Bone marrow (tissue), 2 donors: ENCODE results near the gene STX1A.
"Not testable (repeated sequence)": the region's sequence is repeated elsewhere in the genome, so short reads cannot be mapped to it uniquely, and the experiment has no call there.

Experiments
- DNase-seq, 2 donors: peaks; one replicate each; lab custom pipeline; 2025; lab: John Stamatoyannopoulos, UW

Gene STX1A

DNA sequence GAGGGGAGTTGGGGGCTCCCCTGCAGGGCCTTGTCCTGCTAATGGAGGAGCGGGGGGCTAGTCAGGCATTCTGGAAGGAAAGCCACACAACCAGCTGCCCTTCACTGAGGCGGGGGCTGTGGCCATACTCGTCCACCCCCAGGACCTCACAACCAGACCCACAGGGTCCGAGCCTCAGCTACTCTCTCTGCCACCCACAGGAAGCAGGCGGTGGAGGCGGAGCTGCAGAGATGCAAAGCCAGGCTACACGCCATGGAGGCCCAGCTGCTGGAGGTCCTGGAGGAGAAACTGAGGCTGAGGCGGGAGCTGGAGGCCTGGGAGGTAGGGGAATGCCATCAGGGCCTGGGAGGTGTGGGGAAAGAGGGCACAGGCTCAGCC, 16.0 kb upstream of the STX1A start:
- DNase-seq: no peak

DNA sequence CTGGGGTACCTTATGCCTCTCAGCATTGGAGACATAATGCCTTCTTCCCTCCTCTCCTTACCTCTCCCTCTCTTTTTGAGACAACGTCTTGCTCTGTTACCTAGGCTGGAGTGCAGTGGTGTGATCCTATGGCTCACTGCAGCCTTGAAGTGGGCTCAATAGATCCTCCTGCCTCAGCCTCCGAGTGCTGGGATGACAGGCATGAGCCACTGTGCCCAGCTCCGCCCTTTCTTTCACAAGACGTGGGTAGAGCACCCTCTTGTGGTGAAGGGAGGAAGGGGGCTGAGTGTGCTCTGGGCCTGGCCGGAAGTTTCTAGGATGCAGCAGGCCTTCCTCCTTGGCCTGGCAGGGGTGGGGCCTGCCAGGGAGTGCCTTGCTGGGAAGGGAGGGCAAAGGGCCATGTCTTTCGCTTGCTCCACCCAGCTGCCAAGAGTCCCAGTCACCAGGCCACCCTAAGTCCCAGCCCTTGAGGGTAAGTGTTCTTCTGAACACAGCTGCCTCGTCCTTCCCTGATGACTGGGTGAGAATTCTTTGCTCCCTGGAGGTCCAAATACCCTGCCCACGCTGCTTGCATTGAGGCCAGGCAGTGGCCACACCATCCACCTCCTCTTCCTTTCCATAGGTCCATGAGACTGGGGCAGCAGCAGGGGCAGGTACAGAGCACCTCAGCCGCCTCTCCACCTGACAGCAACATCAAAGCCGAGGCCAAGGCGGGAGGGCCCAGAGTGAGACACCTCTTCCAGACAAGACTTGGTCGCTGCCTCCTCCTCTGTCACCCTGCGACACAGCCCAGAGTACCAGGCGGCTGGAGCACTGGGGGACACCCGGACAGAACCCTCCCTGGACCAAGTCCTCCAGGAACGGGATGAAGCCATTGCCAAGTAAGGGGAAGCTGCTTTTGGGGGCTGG, 15.4 kb upstream of the STX1A start:
- peak; percentile 69 to 89 for DNase-seq

DNA sequence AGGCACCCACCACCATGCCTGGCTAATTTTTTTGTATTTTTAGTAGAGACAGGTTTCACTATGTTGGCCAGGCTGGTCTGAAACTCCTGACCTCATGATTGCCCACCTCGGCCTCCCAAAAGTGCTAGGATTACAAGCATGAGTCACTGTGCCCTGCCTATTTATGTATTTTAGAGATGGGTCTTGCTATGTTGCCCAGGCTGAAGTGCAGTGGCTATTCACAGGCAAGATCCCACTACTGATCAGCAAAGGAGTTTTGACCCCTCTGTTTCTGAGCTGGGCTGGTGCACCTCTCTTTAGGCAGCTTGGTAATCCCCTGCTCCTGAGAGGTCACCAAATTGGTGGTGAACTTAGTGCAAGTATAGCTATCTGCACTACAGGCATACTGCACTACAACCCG, 12.9 kb upstream of the STX1A start:
- no peak for DNase-seq

DNA sequence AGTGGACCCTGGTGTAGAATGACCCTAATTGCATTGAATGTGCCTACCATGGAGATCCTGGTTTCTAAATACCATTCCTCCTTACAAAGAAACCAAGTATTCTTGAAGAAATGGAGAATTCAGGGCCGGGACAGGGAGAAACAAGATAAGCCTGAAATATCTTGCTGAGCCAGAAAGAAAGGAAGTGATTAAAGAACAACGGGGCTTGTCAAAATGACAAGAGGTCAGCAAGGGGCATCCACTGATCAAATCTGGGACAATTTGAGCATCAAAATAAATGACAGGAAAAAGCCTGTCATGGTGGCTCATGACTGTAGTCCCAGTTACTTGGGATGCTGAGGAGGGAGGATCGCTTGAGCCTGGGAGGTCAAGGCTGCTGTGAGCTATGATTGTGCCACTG, 11.0 kb upstream of the STX1A start:
- no peak for DNase-seq

DNA sequence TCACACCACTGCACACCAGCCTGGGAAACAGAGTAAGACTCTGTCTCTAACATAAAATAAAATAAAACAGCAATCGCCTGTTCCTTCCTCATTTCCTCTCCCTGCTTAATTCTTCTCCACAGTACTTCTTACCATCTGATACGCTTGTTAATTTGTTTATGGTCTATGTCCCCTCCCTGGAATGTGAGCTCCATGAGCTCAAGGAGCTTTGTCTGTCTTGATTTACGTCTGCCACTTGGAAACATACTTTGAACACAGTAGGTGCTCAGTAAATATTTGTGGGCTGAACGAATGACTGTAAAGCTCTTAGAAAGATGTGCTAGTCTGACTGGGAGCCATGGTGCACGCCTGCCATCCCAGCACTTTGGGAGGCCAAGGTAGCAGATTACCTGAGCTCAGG, 9.1 kb upstream of the STX1A start:
- DNase-seq: no peak

DNA sequence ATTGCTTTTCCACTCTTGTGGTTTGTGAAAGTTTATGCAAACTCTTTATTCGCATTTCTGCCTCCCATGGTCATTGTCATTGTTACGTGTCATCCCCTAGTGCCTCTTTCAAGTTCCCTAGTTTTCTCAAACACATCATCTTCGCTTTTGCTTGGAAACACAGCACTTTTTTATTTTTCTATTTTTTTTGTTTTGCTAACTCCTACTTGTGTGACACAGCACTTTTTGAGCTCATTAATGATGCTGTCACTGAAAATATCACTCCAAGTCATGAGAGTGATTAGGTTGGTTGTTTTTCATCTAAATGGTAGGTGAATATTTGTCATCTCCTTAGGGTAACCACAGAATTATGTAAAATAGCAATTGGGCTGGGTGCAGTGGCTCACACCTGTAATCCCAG, 8.5 kb upstream of the STX1A start:
- DNase-seq: no peak

DNA sequence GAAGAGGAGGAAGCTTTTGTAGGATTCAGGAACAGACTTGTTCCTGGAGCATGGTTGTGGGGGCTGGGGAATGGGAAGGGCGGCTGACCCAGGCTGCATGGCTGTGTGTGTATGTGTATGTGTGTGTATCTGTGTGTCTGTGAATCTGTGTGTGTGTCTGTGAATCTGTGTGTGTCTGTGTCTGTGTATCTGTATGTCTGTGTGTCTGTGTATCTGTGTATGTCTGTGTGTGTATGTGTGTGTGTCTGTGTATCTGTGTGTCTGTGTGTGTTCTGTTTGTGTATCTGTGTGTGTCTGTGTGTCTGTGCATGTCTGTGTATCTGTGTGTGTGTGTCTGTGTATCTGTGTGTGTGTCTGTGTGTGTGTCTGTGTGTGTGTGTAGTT, 6.6 kb upstream of the STX1A start:
- DNase-seq: no peak

DNA sequence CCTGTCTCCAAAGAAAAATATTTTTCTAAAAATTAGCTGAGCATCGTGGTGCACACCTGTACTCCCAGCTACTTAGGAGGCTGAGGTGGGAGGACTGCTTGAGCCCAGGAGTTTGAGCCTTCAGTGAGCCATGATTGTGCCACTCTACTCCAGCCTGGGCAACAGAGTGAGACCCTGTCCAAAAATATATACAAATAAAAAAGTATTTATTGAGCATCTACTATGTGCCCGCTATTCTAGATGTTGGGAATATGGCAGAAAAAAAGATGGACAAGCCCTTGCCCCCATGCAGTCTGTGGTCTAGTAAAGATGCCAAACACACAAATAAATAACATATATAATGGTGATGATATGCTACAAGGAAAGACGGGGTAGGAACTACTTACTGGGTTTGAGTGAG, 4.3 kb upstream of the STX1A start:
- DNase-seq: no peak

DNA sequence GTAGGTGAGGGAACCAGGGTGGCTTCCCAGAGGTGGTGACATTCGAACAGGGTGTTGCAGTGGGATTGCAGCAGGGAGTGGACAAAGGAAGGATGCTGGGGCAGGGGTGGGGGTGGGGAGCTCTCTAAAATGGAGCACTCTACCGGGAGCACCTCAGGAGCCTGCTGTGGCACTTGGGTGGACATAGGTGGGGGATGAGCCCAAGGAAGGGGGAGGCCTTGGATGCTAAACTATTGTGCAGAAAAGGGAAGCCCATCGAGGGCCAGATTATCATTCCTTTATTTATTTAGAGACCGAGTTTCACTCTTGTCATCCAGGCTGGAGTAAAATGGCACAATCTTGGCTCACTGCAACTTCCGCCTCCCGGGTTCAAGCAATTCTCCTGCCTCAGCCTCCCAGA, 3.3 kb upstream of the STX1A start:
- DNase-seq: no peak

DNA sequence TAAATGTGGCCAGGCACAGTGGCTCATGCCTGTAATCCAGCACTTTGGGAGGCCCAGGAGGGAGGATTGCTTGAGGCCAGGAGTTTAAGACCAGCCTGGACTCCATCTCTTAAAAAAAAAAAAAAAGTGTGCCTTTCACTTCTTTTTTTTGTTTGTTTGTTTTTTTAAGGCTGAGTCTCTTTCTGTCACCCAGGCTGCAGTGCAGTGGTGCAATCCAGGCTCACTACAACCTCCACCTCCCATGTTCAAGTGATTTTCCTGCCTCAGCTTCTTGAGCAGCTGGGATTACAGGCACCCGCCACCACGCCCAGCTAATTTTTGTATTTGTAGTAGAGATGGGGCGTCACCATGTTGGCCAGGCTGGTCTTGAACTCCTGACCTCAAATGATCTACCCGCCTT, 2.7 kb upstream of the STX1A start:
- DNase-seq: not testable (repeated sequence)

DNA sequence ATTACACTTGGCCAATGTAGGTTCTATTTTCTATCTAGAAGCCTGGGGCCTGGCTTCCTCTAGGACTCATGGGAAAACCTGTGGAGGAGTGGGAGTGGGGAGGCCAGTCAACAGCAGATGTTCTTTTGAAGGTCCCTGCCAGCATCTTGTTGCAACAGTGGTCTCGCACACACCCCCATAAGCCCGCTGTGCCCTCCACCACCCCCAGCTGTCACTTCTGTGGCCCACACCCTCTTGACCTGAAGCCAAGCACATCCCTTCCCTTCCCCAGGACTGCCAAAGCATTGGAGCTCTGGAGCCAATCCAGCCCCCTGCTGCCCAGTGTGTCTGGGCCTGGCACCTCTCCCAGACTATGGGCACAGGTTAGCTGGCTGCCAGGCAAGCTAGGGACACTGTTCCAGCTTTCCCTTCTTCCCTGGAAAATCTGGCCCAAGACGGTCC, 1.9 kb upstream of the STX1A start:
- no peak for DNase-seq

DNA sequence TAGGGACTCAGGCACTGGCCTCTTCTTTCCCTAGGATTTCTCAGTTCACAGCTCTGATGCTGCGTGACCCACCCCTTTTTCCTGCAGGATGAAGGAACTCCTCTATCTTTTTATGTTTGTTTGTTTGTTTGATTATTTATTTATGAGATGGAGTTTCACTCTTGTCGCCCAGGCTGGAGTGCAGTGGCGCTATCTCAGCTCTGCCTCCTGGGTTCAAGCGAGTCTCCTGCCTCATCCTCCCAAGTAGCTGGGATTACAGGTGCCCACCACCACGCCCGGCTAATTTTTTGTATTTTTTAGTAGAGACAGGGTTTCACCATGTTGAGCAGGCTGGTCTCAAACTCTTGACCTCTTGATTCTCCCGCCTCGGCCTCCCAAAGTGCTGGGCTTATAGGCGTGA, 974 bp upstream of the STX1A start:
- not testable (repeated sequence) for DNase-seq

DNA sequence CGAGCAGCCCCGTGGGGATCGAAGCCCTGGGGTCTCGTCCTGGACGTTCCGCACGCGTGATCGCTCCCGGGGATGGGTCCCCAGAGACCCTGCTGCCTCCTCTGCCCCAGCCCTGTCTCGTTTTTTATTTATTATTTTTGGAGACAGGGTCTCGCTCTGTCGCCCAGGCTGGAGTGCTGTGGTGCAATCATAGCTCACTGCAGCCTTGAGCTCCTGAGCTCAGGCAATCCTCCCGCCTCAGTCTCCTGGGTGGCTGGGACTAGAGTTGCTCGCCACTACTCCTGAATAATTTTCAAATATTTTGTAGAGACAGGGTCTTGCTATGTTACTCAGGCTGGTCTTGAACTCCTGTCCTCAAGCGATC, 319 bp upstream of the STX1A start:
- no peak for DNase-seq

DNA sequence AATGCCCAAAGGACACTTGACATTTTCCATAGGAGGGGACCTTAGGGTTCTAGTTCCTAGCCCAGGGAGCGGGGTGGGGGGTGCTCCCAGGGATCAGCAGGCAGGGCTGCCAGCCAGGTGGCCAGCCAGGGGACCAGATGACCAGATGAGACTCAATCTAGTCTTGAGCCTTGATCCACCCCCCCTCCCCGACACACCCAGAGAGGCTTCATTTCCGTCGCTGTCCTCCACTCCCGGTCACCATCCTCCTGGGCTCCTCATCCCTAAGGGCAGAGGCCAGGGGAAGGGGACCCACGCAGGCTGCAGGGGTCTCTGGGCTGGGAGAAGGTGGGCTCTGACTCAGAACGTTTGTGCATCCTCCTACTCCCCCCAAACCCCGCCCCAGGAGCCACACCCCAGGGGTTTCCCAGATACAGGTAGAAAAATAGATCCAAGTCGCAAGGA, 1.0 kb downstream of the STX1A start:
- peak in 1 of 2 donors; percentile 45 for DNase-seq

DNA sequence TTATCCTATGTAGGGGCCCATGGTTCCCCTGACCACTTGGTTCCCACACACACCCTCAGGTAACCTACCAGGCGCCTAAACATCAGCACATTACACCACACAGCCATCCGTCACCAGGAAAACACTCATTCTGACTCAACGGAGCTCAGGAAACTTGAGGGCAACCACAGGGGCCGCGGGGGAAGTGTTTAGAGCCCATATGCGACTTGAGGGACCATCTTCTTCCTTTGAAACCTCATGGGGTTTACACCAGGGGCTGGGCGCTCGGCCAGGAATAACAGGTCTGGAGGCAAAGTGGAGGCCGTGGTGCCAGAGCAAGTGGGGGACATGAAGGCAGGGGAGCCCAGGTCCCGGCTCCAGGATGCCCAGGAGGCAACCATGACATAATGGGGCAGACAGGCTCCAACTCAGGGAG, 1.5 kb downstream of the STX1A start:
- peak; percentile 61 to 95 for DNase-seq

DNA sequence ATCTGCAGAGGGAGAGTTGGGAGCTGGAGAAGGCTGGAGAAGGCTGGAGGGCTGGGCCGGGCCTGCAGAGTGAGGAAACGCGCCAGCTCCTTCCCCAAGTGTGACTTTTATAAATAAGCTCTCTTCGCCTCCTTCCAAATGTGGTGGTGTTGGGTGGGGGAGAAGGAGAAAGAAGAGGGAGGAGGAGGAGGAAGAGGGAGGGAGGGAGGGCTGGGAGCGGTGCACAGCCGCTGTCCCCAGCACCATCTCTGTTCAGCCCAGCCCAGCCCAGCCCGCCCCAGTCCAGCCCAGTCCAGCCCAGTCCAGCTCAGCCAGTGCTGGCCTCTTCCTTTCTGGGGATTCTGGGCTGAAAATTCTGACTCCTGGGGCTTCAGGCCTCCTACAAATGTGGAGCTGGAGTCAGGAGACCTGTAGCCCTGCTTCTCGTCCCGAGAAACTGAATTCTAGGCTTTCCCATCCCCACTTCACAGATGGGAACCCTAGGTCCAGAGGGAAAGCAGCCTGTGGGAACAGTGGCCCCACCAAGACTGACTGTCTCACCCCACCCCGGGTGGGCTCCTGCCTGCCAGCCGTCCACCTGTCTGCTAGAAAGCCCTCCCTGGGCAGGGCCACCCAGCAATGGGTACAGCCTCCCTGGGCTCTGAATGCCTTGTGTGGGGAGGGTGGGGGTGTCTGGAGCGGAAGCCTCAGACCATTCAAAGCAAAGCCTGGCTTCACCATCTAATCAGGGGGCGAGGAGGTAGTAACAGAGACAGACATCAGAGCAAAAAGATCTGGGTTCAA, 2.3 kb downstream of the STX1A start:
- peak in 1 of 2 donors; percentile 15 for DNase-seq

DNA sequence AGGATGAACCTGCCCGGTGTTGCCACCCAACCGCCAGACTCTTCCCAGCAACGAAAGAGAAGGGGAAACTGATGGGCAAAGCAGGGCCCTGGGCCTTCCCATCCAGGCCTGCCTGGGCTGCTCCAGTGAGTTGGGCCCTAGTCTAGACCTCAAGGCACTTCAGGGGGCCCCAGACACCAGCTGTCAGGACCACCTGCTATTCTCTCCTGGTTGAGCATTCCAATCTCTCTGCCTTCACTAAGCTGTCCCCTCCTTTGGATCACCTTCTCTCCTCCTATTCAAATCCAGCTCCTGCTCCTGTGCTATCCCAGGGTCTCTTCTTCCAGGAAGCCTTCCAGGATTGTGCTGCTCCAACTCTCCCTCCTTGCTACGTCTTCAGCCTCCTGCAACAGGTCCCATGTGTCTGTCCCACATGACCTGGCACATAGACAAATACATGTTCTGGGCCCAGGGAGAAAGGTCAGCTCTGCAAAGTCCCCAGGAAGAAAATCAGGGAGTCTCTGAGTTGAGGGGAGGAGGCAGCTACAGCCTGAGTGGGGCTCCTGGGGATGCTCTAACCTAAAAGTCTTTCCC, 3.1 kb downstream of the STX1A start:
- DNase-seq: no peak

DNA sequence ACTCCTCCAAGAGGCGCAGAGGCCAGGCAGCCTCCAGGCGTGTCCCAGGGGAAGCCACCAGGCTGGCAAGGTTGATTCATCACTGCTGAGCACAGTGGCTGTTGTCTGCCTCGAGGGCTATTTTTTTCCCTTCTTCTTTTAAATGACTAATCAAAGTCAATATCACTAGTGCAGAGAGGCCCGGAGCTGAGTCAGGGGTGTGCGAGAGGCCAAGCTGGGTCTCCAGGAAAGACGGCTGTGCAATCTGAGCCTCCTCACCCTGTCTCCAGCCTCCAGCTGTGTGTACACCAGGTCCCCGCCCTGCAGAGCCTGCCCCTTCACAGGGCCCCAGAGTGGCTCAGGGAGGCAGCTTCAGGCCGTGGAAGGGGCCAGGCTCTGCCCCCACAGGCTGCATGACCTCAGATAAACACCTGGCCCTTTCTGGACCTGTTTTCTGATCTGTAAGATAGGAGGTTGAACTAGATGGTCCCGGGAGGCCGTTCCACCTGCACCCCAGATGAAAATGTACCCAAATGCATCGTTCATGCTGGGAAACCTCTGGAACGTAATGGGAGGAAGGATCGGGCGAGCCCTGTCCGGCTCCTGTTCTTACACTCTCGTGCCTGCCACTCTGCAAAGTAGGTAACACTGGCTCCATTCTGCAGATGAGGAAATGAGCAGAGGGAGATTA, 3.7 kb downstream of the STX1A start:
- peak; percentile 35 to 80 for DNase-seq

DNA sequence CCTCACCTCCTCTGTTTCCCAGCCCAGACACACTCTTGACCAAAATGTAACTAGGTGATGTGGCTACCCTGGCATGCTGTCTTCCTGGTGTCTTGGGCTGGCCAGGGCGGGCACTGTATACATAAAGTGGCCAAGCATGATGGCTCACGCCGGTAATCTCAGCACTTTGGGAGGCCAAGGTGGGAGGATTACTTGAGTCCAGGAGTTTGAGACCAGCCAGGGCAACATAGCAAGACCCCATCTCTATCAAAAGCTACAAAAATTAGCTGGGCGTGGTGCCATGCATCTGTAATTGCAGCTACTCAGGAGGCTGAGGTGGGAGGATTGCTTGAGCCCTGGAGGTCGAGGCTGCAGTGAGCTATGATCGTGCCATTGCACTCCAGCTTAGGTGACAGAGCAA, 6.2 kb downstream of the STX1A start:
- not testable (repeated sequence) for DNase-seq

DNA sequence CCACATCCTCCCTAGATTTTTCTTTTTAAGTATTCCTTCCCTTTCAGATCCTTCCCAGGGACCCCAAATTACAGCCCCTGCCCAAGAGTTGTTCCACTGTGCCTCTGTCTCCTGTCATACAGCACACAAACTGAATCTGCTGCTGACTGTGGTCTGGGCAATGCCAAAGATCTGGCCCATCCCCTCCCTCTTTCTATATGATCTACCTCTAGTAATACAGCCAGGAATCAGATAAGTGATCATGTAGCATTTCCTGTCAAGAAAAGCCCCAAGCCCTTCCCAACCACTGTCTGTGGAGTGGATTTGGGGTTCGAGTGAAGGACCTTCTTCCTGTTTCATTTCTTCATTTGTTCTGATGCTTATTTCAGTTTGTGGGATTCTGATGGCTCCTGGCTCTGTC, 6.7 kb downstream of the STX1A start:
- DNase-seq: no peak

DNA sequence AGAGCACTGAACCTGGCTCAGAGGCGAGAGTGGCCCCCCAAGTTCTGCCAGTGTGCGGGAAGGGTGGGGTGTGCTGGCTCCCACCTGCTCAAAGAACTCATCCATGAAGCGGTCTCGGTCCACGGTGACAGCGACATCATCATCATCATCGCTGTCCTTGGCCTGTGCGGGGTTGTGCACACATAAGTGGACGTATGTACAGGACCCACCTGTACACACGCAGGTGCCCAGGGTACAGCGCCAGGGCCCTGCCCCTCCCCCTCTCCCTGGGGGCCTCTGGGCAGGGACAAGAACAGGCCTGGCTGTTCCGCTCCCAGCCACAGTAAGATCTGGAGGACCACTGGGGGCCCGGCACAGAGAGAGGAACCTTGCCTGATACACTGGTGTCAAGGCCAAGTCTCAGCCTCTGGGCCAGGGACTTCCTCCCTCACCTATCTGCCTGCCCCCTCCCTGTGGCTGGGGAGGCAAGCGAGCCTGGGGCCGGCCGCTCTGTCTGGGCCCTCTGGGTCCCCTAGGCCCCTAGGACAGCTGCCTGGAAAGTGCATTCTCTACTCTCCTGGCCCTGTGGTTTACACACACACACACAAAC, 10.4 kb downstream of the STX1A start:
- no peak for DNase-seq

DNA sequence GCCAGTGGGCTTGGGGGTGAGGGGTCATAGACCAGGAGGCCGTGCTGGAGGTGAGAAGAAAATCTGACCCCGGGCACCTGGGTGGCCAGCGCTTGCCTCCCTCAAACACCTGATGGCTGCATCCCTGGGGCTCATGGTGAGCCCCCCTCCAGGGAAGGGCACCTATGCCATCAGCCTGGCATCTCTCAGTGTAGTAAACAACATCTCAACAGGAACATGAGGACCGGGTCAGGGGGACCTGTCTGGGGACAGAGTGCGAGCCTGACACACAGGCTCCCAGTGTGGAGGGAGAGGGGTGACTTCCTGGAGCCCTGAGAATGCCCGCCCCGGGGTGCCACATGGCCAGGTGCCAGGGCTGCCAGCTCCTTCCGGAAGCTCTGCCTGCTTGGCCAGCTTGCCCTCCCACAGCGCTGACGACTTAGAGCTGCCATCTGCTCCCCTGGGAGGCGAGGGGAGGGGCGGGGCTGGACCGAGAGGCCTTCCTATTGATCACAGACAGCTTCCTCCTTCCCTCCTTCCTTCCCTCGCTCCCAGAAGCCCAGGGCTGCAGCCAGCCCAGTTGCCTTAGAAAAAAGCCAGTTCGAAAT, 12.3 kb downstream of the STX1A start:
- peak in 1 of 2 donors; percentile 4 for DNase-seq
